HG03135 (cell line): Measurements from ENCODE around the gene GSE1.

Source experiments
- ATAC-seq: cut with Tn5 transposase; IDR thresholded peaks from one replicate; pipeline ENCODE4 v1.9.1; 2021; ENCODE audit warnings: mild to moderate bottlenecking, moderate library complexity; ENCODE audit not compliant: unreplicated experiment

Gene GSE1

DNA sequence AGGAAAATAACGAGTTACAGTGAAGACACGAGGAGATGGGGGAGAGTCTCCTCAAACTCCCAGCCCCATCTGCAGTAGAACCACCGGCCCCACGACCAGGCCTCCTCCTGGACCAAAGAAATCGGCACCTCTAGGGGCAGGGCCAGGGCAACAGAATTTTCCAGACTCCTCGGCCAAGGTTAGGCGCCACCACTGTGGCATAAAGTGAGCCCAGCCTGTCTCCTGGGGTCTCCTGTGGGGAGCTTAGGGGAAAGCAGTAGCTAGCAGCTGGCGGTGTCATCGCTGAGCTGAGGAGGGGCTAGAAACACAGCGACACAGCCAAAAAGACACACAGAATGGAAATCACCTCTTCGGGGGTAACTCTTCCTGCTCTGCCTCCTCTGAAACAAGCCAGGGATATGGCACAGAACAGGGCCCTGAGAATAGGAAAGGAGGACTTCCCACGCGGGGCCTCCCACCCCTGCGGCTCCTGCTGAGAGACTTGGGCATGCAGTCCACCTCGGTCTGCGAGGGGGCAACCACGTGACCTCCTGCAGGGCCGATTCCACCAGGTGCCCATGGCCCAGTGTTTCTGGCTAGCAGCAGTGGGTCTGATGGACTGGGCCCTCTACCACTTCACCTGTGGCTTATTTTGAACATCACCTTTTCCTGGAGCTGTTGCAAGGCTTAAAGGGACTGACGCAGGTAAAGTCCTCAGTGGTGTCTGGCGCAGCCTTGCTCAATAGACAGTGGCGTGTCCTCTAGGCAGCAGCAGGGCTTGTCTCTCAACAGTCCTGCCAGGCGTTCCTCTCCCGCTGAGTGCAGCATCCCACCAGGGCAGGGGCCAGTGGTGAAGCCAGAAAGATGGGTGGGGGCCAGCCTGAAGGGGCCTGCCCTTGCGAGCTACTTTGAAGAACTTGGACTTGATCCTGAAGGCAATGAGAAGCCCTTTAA lies 82.3 kb downstream of the GSE1 start:
- no peak for ATAC-seq

DNA sequence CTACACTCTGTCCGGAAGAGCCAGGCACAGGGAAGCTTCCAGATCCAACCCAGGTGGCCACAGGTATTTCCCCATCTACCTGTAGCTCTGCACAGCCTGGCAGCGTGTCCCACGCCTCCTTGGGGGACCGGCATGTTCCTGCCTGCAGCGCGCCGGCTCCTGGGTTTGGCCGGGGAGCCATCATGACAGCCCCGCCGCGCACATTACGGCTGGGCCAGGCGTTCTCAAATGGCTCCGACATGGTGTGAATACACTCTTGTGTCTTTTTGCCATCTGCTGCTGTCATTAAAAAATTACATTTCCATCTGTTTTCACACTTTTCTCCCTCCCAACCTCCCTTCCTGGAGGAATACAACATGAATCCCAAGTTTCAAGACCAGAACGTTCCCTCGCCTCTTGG lies 83.7 kb downstream of the GSE1 start:
- ATAC-seq = no peak

DNA sequence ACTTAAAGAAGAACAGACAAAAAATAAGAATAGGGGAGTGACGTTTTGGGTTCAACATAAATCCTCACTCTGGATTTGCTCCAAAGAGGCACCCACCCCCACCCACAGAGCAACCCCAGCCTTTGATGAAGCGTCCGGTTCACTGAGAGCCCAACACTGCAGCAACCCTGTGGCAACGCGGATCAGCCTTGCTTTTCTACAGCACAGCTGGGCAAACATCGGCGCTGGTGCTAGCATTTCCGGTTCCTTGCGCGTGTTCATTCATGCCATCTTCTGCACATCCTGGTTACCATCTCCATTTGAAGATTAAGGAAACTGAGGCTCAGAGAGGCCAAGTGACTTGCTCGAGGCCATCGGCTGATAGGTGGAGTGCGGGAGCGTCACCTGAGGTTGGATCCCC lies 84.3 kb downstream of the GSE1 start:
- ATAC-seq = no peak

DNA sequence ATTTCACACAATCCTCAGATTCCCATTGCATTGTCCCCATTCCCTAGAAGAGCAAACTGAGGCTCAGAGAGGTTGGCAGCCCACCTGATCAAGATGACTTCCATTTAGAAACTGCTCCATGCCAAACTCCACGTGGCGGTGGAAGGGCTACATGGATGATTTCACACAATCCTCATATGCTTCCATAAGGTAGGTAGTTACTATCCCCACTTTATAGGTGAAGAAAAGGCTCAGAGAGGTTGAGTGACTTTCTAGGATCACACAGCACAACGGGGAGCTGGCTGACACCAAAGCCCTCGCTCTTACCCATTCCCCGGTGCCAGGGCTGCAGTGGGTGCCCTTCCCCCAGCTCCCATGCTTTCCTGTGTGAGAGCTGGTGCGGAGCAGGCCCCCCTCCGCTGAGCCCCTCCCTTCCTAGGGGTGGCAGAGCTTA lies 85.4 kb downstream of the GSE1 start:
- ATAC-seq = no peak

DNA sequence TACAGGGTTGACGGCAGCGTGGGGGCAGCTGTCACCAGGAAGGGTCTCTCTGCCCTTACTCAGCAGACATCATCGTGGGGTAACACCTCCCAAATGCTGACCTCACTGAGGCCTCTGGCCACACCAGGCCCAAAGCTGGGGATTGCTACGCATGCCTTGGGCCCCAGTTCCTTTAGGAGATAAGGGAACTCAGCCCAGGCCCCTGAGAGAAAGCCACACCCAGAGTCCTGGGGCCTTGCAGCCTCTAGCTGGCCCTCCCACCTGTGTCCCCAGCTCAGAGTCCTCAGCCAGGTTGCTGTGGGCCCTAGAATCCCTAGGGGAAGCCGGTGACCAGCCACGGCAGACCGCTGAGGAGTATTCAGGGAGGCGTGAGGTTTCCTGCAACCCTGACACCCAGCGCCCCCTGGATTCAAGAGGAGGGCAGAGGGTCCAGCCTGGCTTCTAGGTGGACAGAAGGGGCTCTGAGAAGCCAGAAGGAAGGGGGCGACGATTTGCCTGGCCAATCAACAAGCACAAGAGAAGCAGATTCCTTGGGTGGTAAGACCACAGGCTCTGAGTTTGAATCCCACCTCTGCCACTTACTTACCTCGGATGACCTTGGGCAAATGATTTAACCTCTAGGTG lies 85.9 kb downstream of the GSE1 start:
- no peak for ATAC-seq

DNA sequence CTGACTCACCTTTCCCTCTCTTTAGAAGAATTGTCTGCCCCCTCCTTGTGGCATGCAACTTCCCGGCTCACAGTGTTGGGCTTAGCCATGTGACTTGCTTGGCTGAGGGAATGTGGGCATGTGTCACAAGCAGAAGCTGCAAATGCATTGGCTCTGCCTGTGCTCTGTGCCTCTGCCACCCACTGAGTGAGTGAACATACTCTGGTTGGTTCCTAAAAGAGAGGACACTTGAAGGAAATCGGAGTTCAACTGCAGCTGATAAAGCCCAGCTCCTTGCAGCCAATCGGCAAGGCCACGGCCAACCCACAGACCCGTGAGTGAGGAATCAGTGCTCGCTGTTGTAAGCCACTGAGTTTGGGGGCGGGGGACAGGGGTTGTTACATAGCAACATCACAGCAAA lies 86.5 kb downstream of the GSE1 start:
- ATAC-seq = no peak

DNA sequence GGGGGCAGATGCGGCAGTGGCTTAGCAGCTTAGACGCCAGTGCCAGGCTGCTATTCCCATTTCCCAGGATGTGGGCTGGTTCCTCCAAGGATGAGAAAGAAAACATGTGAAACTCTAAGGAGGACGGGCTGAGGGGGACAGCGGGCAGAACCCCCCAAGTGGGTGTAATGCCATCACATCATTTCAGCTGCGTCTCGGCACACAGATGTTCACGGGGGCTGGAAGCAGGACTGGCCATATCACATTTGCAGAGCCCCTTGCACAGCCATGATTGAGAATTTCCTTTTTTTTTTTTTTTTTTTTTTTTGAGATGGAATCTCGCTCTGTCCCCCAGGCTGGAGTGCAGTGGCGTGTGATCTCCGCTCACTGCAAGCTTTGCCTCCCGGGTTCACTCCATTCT lies 90.9 kb downstream of the GSE1 start:
- ATAC-seq = no peak

DNA sequence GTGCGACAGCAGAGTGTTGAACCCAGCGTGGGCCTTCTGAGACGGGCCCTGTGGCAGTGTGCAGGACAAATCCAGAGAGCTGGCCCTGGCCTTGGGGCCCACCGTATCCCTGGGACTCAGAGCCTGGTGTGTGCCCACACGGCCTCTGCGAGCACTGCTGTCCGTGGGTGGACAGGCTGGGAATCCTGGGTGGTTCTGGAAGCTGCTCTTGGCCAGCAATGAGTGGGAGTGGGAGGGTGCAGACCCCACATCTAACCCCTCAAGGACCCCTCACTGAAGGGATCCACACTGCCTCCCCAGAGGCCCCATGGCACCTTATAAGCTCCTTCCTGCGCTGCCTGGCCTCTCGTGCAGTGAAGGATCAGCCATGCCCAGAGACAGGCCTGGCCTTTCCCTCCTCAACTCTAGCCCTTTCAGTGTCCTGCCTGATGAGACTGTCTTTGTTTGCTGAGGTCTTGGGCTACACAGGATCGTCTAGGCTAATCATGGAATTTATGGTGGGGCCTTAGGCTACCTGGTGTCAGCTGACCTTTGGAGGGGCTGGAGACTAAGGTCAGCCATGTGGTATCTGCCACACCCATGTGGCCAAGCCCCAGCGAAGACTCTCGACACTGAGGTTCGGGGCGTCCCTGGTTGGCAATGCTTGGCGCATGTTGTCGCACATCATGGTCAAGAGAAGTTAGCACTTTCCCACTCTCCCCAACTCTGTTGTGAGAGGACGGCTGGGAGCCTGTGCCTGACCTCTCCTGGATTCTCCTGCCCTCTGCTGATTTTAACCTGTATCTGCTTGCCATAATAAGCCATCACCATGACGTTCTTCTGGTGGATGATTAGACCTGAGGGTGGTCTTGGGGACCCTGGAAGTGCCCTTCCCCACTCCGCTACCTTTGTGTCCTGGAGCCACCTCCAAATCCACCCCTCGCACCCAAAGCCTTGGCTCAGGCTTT lies 92.1 kb downstream of the GSE1 start:
- ATAC-seq = no peak

DNA sequence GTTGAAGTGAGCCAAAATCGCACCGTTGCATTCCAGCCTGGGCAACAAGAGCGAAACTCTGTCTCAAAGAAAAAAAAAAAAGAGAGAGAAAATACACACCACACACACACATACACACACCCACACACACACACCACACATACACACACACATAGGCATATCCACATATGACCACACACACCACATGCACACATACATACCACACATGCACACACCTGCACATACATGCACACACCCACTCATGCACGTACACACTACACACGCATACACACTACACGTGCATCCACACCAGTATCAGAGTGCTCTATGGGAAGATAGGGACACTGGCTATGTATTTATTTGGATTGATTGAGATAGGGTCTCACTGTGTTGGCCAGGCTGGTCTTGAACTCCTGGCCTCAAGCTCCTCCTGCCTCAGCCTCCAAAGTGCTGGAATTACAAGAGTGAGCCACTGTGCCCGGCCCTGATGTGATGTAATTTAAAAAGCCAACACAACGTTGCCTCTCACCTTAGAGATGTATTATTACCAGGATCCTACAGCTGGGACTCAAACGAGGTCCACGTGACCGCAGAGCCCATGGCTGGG lies 93.4 kb downstream of the GSE1 start:
- no peak for ATAC-seq

DNA sequence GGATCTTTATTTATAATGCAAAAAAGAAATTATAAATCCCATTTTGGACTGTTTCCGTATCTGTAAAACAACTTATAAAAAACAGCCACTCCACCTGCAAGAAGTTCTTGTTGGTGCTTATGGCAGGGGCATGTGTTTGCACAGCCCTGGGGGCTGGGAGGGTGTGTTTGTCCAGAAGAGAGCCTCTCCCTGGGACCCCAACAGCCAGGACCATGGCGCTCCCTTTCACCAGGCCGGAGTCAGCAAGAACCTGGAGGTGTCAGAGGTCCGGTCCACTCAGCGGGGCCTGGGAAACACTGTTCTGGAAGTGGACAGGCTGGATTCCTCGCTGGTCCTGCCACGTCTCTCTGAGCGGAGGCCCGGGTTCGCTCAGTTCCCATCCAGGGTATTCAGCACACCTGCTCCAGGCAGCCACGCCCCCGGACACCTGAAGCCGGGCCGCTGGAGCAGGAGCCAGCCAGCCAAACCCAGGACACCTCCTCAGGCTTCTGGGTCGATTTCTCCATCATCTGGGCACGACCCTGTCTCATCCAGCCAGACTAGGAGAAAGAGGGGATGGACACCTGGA lies 94.5 kb downstream of the GSE1 start:
- no peak for ATAC-seq

DNA sequence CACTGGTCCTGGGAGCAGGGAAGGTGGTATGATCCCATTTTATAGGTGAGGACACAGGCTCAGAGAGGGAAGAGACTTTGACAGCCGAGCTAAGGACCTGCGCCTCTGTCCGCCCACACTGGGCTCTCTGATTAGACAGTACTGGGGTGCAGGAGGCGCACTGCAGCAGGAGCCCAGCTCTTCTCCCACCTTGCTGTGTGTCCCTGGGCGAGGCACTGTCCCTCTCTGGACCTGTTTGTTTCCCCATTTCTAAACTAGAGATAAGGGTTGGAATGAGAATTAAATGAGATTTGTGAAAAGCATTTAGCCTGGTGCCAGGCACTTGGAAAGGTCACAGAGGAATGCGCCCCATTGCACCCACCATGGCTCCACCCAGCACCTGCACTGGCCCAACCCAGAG lies 95.2 kb downstream of the GSE1 start:
- ATAC-seq = no peak

DNA sequence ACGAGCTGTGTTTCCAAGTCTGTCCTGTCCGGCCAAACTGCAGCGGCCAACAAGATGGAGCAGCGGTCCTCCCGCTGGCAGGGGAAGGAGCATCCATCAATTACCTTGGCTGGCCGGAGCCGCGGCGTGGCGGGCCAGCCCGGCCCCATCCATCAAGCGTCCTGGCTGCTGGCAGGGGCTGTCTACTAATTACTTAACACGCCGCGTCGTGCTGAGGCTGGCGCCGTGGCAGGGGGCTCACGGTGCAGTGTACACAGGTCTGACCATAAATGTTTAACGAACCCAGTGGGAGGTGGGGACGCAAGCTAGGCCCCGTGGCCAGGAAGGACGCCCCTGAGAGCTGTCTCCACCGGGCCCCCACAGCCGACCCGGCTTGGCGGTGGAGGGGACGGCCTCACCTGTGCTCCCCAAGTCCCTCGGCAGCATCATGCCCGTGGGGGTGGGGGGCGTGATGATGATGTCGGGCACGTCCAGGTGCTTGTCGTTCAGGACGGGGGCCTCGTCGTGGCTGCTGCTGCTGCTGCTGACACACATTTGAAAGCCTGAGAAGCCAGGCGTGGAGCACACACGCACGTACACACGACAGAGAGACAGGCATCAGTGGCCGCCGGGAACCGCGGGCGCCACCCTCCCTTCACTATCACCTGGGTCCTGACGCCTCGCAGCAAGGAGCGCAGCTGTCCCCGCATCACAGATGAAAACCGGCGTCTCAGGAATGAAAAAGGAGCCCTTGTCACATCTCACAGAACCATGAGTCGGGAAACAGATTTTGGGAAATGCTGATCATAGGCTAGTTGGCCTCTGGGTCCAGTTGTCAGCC lies 96.9 kb downstream of the GSE1 start:
- ATAC-seq = no peak

DNA sequence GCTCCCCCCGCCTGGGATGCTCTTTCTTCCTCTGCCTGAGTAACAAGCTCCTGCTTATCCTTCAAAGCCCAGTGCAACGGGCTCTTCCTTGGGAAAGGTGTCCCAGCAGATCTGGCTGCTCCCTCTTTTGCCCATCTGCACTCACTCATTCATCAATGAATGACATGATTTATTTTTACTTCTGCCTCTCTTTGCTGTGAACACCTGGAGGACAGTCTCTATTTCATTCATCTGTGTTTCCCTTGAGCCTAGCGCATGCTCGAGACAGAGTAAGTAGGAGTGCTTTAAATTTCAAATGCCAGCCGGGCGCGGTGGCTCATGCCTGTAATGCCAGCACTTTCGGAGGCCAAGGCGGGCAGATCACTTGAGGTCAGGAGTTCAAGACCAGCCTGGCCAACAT lies 97.6 kb downstream of the GSE1 start:
- no peak for ATAC-seq

DNA sequence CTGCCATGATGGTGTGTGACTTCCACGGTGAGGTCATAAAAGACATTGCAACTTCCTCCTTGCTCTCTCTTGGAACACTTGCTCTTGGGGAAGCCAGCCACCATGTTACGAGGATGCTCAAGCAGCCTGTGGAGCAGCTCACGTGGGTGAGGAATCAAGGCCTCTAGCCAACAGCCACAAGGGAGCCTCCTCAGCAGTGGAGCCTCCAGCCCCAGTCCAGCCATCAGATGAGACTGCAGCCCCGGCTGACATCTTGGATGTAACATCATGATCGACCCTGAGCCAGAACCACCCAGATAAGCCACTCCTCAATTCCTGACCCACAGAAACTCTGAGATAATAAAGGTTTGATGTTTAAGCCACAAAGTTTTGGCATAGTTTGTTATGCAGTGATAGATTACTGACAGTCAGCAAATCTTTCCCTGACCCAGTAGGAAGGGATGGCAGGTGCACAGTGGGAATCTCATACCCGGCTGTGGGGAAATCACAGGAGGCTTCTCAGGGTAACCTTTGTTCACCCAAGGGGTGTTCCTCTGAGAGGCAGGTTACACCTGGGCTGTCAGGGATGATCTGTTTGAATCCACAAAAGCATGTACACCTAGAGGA lies 99.0 kb downstream of the GSE1 start:
- ATAC-seq = no peak

DNA sequence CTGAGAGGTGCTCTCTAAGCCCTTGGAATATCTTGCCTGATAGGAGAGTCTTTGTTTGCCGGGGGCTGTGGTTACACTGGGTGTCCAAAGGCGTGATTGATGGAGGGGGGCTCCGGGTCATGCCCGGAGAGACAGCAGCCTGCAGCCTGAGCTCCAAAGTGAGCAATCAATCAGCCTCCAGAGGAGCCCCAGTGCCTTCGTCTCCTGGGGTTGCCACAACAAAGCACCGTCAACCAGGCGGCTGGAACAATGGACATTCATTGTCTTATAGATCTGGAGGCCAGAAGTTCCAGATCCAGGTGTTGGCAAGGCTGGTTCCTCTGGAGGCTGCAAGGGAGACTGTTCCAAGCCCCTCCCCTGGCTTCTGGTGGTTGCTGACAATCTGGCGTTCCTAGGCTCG lies 99.7 kb downstream of the GSE1 start:
- ATAC-seq = no peak

DNA sequence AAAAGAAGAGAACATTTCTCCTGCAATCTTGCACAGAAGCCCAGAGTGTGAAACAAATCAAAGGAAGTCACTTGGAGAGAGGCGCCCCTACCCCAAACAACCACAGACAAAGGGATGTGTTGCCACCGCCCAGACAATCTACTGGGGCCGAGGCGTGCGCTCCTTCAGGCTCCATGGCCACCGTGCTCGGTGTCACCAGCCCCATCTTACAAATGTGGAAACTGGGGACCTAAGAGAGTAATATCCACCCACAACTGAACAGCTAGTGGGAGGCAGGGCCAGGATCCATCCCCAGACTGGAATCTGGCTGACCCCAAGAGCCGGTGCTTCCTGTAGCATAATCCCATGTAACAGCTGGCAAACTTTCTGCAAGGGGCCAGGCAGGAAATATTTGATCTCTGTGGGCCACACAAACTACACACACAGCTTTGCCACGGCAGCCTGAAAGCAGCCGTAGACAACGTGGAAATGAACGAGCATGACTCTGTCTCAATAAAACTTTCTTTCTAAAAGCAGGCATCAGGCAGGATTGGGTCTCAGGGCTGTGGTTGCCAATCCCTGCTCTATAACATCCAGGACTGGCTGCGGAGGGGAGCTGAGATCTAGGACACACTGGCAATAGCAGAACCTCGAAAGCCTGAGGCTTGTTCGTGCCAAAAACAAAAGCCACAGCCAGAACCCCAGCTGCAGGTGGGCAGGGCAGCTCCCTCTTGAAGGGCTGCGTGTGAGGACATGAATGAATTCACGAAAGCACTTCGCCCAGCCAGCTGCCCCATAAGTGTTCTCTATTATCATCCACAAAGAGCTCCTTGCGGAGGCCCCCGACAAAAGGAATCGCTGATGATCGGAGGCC lies 102.3 kb downstream of the GSE1 start:
- no peak for ATAC-seq

DNA sequence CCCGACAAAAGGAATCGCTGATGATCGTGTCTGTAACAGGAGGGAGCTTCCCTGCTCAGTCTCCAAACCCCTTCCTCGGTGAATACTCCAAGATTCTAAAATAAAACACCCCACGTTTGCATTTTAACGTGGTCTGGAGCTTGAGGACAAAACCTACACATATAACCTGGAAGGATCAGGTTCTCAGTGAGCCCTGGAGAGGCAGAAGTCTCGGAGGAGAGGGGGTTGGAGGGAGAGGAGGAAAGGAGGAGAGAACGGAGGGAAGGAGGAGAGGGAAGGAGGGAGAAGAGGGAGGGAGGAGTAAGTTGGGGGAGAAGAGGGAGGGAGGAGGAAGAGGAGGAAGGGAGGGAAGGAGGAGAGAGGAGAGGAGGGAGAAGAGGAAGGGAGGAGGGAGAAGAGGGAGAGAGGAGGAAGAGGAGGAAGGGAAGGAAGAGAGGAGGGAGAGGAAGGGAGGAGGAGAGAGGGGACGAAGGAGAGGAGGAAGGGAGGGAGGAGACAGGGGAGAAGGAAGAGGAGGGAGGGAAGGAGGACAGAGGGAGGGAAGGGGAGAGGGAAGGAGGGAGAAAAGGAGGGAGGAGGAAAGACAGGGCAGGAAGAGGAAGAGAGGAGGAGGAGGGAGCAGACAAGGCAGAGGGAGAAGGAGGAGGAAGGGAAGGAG lies 103.0 kb downstream of the GSE1 start:
- no peak for ATAC-seq

DNA sequence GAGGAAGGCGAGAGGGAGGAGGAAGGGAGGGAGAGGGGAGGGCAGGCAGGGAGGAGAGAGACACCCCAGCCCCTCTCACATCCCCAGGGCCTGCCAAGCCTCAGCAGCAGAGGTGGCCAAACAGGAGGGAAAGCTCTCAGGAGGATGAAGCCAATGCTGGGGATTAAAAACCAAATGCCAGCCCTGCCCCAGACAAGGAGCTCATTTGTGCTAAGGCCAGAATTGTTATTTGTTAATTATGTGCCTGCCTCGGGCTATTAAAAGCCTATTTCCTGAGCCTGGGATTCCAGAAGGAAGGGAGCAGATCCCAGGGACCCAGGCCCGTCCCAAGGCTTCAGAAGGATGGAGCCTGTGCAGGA lies 103.5 kb downstream of the GSE1 start:
- no peak for ATAC-seq
